SK-N-SH (cell line): ENCODE measurements around the gene GDF9. TPM values are rescaled to one million over a fixed set of nuclear protein-coding genes. Genes with fewer than 3 reads are reported as not detected.

Experiments used
- CTCF ChIA-PET: fragments of 300-600, 350-600 bp; formaldehyde crosslinking; extraction: SDS; loops from one replicate; lab custom pipeline; 2021; lab: Yijun Ruan, JAX
- POLR2A ChIA-PET: fragments of 350-600 bp; sonication (Branson Sonifier 250); formaldehyde crosslinking; extraction: SDS; loops from one replicate; lab custom pipeline; 2020; ENCODE audit warnings: antibody characterized with exemption, inconsistent platforms; lab: Yijun Ruan, JAX
- DNase-seq: peaks from one replicate; pipeline ENCODE4 v3.0.0; 2012
- H2AFZ ChIP-seq: fragments of 200-600 bp; sonication (generic); 2 replicates; pipeline ENCODE4 v1.8.1; 2016; ENCODE audit warnings: antibody characterized with exemption, mild to moderate bottlenecking, low read depth
- H3F3A ChIP-seq: fragments of 200-600 bp; sonication (generic); replicated peaks from 2 replicates; pipeline ENCODE3; 2016; ENCODE audit warnings: antibody characterized with exemption, mild to moderate bottlenecking; ENCODE audit not compliant: insufficient read depth
- H3K27ac ChIP-seq, 2 experiments: fragments of 200-500 bp in 1 of 2; fragments of 200-600 bp in 1 of 2; sonication (Bioruptor generic) in 1 of 2; sonication (generic), shearing (Covaris generic) in 1 of 2; 2 replicates each; pipeline versions ENCODE4 v1.5.1 to v1.6.1; 2014 to 2016; ENCODE audit warnings: low read depth in 2 of 2, inconsistent platforms in 1 of 2, low read length in 1 of 2, mild to moderate bottlenecking in 1 of 2, mixed read lengths in 1 of 2
- H3K27me3 ChIP-seq: fragments of 200-600 bp; sonication (generic), shearing (Covaris generic); 2 replicates; pipeline ENCODE4 v1.6.1; 2016; ENCODE audit warnings: mixed run types; ENCODE audit not compliant: insufficient read depth
- H3K36me3 ChIP-seq, 2 experiments: fragments of 200-500 bp in 1 of 2; fragments of 200-600 bp in 1 of 2; sonication (Bioruptor generic) in 1 of 2; sonication (generic) in 1 of 2; replicated peaks in 1 of 2; 2 replicates each; pipeline versions ENCODE3 to v1.5.1; 2014 to 2016; ENCODE audit warnings: low read length in 1 of 2, mild to moderate bottlenecking in 1 of 2; ENCODE audit not compliant: insufficient read depth in 2 of 2, control insufficient read depth in 1 of 2
- H3K4me1 ChIP-seq, 2 experiments: fragments of 200-500 bp in 1 of 2; fragments of 200-600 bp in 1 of 2; sonication (Bioruptor generic) in 1 of 2; sonication (generic), shearing (Covaris generic) in 1 of 2; 2 replicates each; pipeline versions ENCODE4 v1.5.1 to v1.6.1; 2014 to 2016; ENCODE audit warnings: low read depth in 1 of 2, low read length in 1 of 2, mixed run types in 1 of 2; ENCODE audit not compliant: insufficient read depth in 2 of 2, control insufficient read depth in 1 of 2
- H3K4me2 ChIP-seq: fragments of 200-600 bp; sonication (generic), shearing (Covaris generic); 2 replicates; pipeline ENCODE4 v1.6.1; 2017; ENCODE audit warnings: mixed run types
- H3K4me3 ChIP-seq, 2 experiments: fragments of 200-500 bp in 1 of 2; fragments of 200-600 bp in 1 of 2; sonication (Bioruptor generic) in 1 of 2; sonication (generic), shearing (Covaris generic) in 1 of 2; 2 replicates each; pipeline versions ENCODE4 v1.5.1 to v1.8.1; 2014 to 2016; ENCODE audit warnings: low read depth in 2 of 2, inconsistent platforms in 1 of 2, low read length in 1 of 2, mild to moderate bottlenecking in 1 of 2, mixed read lengths in 1 of 2, moderate library complexity in 1 of 2
- H3K79me2 ChIP-seq: fragments of 200-600 bp; sonication (generic); 2 replicates; pipeline ENCODE4 v1.8.1; 2017; ENCODE audit warnings: mild to moderate bottlenecking; ENCODE audit not compliant: insufficient read depth
- H3K9ac ChIP-seq: fragments of 200-600 bp; sonication (generic); 2 replicates; pipeline ENCODE4 v1.6.1; 2017; ENCODE audit warnings: mixed run types
- H3K9me2 ChIP-seq: fragments of 200-600 bp; sonication (generic); 2 replicates; pipeline ENCODE4 v1.6.1; 2017; ENCODE audit warnings: mixed run types
- H3K9me3 ChIP-seq: fragments of 200-600 bp; sonication (generic); 2 replicates; pipeline ENCODE4 v1.6.1; 2017; ENCODE audit warnings: mixed run types, mild to moderate bottlenecking, moderate library complexity
- H4K20me1 ChIP-seq: fragments of 200-600 bp; sonication (generic); 2 replicates; pipeline ENCODE4 v1.6.1; 2017; ENCODE audit warnings: mild to moderate bottlenecking, mixed run types; ENCODE audit not compliant: insufficient read depth
- CTCF ChIP-seq: fragments of 200-600 bp; sonication (generic); IDR thresholded peaks from 2 replicates; pipeline ENCODE4 v1.6.1; 2017; ENCODE audit warnings: antibody characterized with exemption, mild to moderate bottlenecking, moderate library complexity
- EP300 ChIP-seq, 2 experiments: IDR thresholded peaks; 2 replicates each; pipeline versions ENCODE4 v1.4.0 to v1.6.1; 2012; ENCODE audit warnings: borderline replicate concordance in 1 of 2, low read depth in 1 of 2, low read length in 1 of 2
- FOXM1 ChIP-seq: IDR thresholded peaks from 2 replicates; pipeline ENCODE4 v1.4.0; 2012; ENCODE audit warnings: low read depth, mild to moderate bottlenecking
- GABPA ChIP-seq: IDR thresholded peaks from 2 replicates; pipeline ENCODE4 v1.4.0; 2012; ENCODE audit warnings: low read depth, mild to moderate bottlenecking
- GATA2 ChIP-seq: sonication (generic); formaldehyde crosslinking; IDR thresholded peaks from 2 replicates; pipeline ENCODE4 v1.5.0; 2020; ENCODE audit warnings: mild to moderate bottlenecking, missing genetic modification reagents
- MEF2A ChIP-seq: IDR thresholded peaks from 2 replicates; pipeline ENCODE4 v1.4.0; 2012; ENCODE audit warnings: low read depth, borderline replicate concordance
- NRF1 ChIP-seq: IDR thresholded peaks from 2 replicates; pipeline ENCODE4 v1.6.1; 2012; ENCODE audit warnings: low read depth, mild to moderate bottlenecking, low read length
- POLR2AphosphoS5 ChIP-seq: IDR thresholded peaks from 2 replicates; pipeline ENCODE4 v1.6.1; 2012; ENCODE audit warnings: low read depth, low read length
- RAD21 ChIP-seq: IDR thresholded peaks from 2 replicates; pipeline ENCODE4 v1.6.1; 2012; ENCODE audit warnings: mild to moderate bottlenecking, low read length
- REST ChIP-seq: IDR thresholded peaks from 2 replicates; pipeline ENCODE4 v1.6.1; 2012; ENCODE audit warnings: mild to moderate bottlenecking, low read depth, low read length, moderate library complexity
- RFX5 ChIP-seq: IDR thresholded peaks from 2 replicates; pipeline ENCODE4 v1.6.1; 2012; ENCODE audit warnings: mild to moderate bottlenecking, improper control_type of control experiment, low read length
- RXRA ChIP-seq: IDR thresholded peaks from 2 replicates; pipeline ENCODE4 v1.4.0; 2012; ENCODE audit warnings: low read depth, mild to moderate bottlenecking, borderline replicate concordance
- SIN3A ChIP-seq: IDR thresholded peaks from 2 replicates; pipeline ENCODE4 v1.6.1; 2012; ENCODE audit warnings: low read depth, mild to moderate bottlenecking, low read length, moderate library complexity, borderline replicate concordance
- YY1 ChIP-seq: IDR thresholded peaks from 2 replicates; pipeline ENCODE4 v1.4.0; 2012; ENCODE audit warnings: low read depth, mild to moderate bottlenecking
- WGBS: methylation state at CpG from one replicate; pipeline ENCODE4 v1.1.6; 2017; ENCODE audit warnings: low lambda C conversion rate; 5-methylcytosine and 5-hydroxymethylcytosine counted together
- polyA plus RNA-seq, 3 experiments: library from polyadenylated mRNA; depleted of rRNA; stranded (reverse); fragments of >200 nt; gene quantifications; 2 replicates each; pipeline ENCODE4 v1.2.3, GENCODE V29; 2012
- TF ChIP-seq, protein P1 (sequence below): fragments of 150-350 bp; IDR thresholded peaks from 2 replicates; pipeline ENCODE4 v1.6.1; 2016; ENCODE audit warnings: mild to moderate bottlenecking, low read depth, low read length

Gene GDF9
- polyA plus RNA-seq, 1 of the 3 experiments (the other 2 are of a cell fraction) = 0.82 TPM

DNA sequence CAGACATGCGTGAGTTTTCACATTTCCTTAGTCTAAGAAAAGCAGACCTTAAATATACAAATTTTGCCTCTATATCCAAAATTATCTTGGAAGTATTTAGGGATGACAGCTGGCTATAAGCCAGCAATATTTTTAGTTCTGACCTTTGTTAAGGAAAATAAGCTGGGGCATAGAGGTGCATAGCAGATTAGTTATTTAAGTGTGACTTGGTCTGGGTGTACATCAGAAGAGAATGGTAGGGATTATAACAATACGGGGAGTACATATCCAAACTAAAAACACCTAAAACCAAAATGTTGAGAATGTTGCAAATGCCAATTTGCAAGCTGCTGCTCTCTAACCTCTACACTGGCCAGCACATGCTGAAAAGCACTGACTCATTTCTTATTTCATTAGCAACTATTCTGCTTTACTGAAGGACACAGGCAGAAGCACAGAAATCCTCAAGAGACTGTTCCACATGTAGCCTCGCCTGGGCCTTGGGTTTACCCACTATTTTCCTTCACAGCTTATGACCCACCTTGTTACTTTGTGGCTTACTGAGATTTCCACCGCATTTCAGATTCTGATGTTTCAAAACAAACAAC is 29.5 kb upstream of the GDF9 start:
- 94% methylated on average over 4 of the region's 4 CpGs for WGBS

GRCh38 chr5:132890817-132891216 is 24.5 kb upstream of the GDF9 start:
- no peak overlapping the region for H3K27ac ChIP-seq
- H3F3A ChIP-seq = peaks cover 34% of the 10 kb centered on the region
- no peak overlapping the region for H3K4me2 ChIP-seq
- ChIA-PET CTCF (interaction anchor here (0.7 to 2.7 kb wide), 5 partner anchors 13 to 396 kb away, joined by 3 to 11 read pairs (median 3); partner anchors contain the start of gene SHROOM1), POLR2A (no interaction called here)
- no peaks in the 10 kb centered on the region for H3K9me3 ChIP-seq
- 97% methylated on average over 4 of the region's 4 CpGs for WGBS
- H3K36me3 ChIP-seq = peaks cover 91 to 96% of the 10 kb centered on the region in 2 experiments
- H2AFZ ChIP-seq = no peak overlapping the region
- no peaks in the 10 kb centered on the region for H3K27me3 ChIP-seq
- no peak overlapping the region for H3K9ac ChIP-seq
- H3K79me2 ChIP-seq = peaks cover 50% of the 10 kb centered on the region
- no peaks in the 10 kb centered on the region for H3K9me2 ChIP-seq
- no peak overlapping the region for H3K4me3 ChIP-seq
- peaks cover 18% of the 10 kb centered on the region for H4K20me1 ChIP-seq
- no peak for DNase-seq
- H3K4me1 ChIP-seq = no peaks in the 10 kb centered on the region
- no peak for TF ChIP-seq EP300 (IDR thresholded peaks at IDR 0.05; ENCODE audit: borderline replicate concordance in 1 of 2, low read depth in 1 of 2, low read length in 1 of 2)
- no peak for TF ChIP-seq CTCF
- no peak for TF ChIP-seq RAD21
- TF ChIP-seq MEF2A = no peak
- no peak for TF ChIP-seq POLR2AphosphoS5
- no peak for TF ChIP-seq RXRA
- TF ChIP-seq SIN3A = no peak
- TF ChIP-seq REST = no peak
- no peak for TF ChIP-seq YY1
- TF ChIP-seq, protein P1, sequence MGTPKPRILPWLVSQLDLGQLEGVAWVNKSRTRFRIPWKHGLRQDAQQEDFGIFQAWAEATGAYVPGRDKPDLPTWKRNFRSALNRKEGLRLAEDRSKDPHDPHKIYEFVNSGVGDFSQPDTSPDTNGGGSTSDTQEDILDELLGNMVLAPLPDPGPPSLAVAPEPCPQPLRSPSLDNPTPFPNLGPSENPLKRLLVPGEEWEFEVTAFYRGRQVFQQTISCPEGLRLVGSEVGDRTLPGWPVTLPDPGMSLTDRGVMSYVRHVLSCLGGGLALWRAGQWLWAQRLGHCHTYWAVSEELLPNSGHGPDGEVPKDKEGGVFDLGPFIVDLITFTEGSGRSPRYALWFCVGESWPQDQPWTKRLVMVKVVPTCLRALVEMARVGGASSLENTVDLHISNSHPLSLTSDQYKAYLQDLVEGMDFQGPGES = no peak
- TF ChIP-seq NRF1 = no peak

More for the DNA sequence above, 29.5 kb upstream of the GDF9 start:
- Histone ChIP-seq H3K4me3 (no peak overlapping the region), H4K20me1 (peaks cover 15% of the 10 kb centered on the region; the same call in 1 of the 2 replicates), H3K4me1 (no peaks in the 10 kb centered on the region), H3K27me3 (no peaks in the 10 kb centered on the region), H3K9me2 (no peaks in the 10 kb centered on the region), H2AFZ (no peak overlapping the region), H3K27ac (no peak overlapping the region; a peak in 1 of 4 replicates), H3K9ac (no peak overlapping the region), H3K9me3 (no peaks in the 10 kb centered on the region), H3K79me2 (peaks cover 72% of the 10 kb centered on the region), H3K36me3 (peaks cover 83 to 98% of the 10 kb centered on the region in 2 experiments), H3F3A (peaks cover 19% of the 10 kb centered on the region), H3K4me2 (no peak overlapping the region)
- DNase-seq = no peak
- ChIA-PET POLR2A (no interaction called here), CTCF (interaction anchor here (1.5 to 2.3 kb wide), 2 partner anchors 12 to 66 kb away, joined by 4 to 10 read pairs; partner anchors contain the start of gene SHROOM1)
- no peak for TF ChIP-seq RFX5
- no peak for TF ChIP-seq CTCF
- TF ChIP-seq GABPA = no peak
- TF ChIP-seq GATA2 (CRISPR knock-in tag) = no peak
- TF ChIP-seq RXRA = no peak
- no peak for TF ChIP-seq POLR2AphosphoS5
- no peak for TF ChIP-seq RAD21
- TF ChIP-seq FOXM1 = no peak
